ENCODE data around the gene NAA50.

Gene NAA50

DNA sequence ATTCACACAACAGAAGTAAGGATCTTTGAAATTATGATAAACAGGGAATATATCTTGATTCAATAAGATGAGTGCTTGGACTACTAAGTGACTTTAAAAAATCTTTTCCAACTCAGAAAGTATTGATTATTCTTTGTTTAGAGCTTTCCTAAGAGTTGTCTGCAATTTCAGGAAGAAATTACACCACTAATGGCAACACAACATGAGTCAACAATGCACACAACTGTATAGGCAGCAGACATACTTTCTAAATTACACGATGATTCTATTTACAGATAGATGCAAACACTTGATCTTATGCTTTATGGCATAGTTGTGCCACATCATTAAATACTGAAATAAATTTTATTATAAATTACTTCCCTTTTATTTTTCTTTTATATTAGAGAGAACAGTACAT lies 4.4 kb downstream of the NAA50 start:
- DNase-seq = no peak

DNA sequence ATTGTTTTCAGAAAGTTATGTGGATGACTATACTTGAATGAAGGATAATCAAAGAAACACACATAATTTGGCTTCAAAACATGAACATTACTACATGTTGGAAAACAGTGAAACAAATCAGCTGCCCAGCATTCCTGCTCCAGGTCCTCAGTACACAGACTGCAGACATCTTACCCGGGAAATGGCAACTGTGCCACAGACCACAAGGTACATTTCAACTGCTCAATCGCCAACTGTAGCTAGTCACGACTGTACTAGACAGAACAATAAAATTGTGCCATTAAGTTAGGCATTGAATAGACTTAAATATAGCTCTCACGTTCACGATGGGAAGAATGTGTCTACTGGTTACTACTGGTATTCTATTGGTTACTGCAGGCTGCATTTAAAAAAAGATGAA lies 5.0 kb downstream of the NAA50 start:
- no peak for DNase-seq

DNA sequence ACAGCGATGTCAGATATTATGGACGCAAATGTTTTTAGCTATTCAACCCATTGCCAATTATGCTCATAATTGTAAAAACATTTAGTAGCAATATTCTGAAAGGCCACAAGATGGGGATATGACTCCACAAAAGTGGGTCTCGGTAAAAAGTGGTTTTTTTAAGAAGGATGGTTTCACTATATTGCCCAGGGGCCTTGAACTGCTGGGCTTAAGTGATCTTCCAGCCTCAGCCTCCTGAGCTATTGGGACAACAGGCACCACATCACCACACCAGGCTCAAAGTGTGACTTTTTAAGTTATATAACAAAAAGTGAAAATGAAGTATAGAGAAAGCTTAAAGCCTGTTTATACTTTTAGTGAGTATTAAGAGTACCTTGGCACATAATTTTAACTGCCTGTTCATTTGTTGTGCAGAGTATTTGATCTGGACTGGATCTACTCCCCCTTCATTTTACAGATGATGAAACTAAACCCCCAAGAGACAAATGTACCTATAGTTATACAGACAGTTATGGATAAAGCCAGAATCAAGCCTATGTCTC lies 9.4 kb downstream of the NAA50 start:
- DNase-seq = no peak

DNA sequence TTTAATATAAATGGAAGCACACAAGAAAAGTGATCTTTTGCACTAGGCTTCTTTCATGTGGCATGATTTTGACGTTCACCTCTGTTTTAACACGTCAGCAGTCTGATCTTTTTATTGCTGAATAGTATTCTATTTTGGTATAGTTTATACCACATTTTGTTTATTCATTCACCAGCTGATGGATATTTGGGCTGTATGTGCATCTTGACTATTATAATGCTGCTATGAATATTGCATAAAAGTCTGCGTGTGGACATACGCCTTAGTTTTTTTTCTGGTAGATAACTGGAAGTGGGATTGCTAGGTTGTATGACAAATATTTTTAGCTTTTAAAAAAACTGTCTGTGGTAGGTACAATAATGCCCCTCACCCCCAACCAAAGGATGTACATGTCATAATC lies 14.4 kb downstream of the NAA50 start:
- DNase-seq = no peak

DNA sequence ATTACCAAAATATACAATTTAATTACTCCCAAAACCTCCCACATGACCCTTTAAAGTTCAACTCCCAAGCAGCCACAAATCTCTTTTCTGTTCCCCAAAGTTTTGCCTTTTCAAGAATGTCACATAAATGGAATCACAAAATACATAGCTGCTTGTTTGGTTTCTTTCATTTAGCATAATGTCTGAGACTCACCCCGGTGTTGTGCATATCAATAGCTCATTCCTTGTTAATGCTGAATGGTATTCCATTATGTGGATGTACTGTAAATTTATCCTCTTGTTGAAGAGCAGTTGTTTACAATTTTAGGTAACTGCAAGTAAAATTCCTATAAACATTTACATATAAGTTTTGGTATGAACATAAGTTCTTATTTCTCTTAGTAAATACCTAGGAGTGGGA lies 15.5 kb downstream of the NAA50 start:
- no peak for DNase-seq

DNA sequence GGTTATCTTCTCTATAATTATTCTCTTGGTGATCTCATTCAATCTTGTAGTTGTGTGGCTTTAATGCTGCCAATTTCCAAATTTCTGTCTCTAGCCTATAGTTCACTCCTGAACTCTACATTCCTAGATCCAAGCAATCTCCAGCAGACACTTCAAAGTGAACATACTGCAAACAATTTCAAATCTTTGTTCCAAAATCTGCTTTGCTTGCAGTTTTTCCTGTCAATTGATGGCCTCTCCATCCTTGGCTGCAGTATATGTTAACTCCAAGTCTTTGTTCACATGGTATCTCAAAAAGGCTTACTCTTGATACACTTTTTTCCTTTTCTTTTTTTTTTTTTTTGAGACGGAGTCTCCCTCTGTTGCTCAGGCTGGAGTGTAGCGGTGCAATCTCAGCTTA lies 17.4 kb downstream of the NAA50 start:
- no peak for DNase-seq

DNA sequence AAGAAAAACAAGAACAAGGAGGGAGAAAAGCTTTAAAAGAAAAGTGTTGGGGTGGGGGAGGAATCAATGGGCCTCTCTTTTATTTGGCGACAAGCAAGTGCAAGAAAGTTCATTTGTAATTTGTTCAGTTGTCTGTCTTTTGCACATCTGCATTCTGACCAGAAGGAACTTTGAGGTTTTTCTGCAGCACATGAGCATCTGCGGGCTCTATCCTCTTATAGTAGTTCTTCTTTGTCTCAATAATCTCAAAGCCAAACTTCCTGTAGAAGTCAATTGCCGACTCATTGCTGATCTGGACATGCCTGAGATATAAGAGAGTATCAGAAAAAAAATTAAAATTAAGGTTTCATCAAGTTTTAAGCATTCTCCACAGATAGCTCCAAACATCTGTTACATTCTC lies 24.4 kb downstream of the NAA50 start:
- DNase-seq = no peak

DNA sequence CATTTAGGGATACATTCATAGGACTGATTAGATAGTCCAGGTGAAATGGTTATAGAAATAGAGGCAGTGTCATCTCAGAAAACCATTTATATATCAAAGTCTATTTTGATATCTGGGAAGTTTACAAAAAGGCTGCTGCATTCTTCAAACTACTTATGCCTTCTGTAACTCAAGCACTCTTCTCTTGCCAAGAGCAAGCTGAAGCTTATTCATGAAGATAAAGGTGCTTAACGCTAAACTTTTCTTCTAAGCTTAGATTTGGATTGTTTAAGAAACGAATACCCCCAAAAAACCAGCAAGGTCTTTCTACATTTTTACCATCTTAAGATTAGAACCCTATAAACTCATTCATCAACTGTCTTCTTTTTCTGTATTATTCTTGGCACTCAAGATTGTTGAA lies 26.3 kb downstream of the NAA50 start:
- no peak for DNase-seq

DNA sequence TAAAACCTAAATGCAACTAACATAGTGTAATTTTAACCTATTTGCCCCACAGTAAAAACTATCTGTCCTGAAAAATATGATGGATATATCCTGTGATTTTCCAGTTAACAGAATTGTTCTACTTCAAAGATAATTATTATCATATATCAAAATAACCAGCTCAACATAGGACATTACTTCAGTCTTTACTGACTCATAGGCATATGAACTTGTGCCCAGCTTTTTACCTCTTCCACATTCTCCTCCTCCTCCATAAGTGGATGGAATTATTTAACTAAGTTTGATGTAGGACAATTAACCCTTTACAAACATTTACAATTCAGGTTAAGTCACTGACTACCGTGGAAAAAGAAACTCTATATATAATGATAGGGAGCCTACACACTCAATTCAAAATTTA lies 26.8 kb downstream of the NAA50 start:
- no peak for DNase-seq

DNA sequence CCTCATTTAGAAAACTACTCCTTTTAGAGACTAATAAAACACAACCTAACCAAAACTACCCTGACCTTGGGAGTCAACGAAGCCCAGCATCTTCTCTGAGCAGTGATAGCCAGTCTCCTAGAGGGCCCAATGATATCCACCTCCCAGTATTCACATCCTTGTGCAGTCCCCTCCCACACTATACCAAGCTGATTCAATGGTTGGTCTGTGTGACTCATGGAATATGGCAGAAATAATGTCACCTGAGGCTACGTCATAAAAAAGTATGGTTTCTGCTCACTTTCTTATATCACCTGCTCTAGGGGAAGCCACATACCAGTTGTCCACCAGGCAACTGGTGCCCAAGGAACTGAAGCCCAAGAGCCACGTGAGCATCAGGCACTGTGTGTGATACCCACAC lies 28.2 kb downstream of the NAA50 start:
- no peak for DNase-seq

DNA sequence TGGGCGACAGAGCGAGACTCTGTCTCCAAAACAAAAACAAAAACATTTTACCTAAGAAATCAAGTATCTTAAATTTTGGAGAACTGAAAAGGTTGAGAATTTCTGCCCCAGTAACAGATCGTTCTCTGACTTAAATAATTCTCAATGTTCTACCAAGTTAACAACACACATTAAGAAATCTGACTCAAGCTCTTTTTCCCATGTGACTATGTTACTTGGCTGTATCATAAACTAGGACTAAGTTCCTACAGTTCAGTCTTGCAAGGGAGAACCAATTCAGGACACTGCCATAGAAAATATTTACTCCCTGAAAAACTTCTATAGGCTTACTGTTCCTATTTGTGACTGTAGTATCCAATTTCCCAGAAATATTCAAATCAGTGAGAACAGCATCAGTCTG lies 28.7 kb downstream of the NAA50 start:
- no peak for DNase-seq

DNA sequence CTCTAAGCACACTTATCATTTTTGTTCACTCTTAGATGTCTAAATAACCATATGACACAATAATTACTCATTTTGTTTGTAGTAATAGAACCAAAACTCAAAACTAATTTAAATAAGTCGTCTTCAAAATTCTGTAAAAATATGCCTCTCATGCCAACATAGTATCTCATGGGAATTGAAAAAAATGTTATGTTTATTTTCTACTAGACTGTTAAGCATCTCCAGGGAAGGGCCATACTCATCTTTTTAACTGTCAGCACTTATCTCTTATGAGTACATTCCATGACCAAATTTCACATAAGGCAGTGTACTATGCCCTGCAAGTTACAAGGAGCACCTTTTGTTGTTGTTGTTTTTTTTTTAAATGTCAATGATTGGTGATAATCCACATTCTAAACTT lies 31.3 kb downstream of the NAA50 start:
- DNase-seq = no peak

DNA sequence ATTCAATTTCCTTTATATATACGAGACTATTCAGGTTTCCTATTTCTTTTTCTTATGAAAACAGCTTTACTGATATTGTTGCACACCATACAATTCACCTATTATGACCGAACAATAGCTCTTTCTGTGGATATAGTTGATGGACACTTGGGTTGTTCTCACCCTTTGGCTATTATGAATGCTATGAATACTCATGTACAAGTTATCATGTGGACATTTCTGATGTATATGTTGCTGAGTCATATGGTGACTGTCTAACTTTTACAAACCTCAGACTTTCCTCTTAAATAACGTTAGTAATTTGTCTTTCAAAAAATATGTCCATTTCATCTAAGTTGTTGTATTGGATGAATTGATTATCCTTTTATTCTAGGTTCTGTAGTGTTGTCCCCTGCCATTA lies 33.9 kb downstream of the NAA50 start:
- no peak for DNase-seq

DNA sequence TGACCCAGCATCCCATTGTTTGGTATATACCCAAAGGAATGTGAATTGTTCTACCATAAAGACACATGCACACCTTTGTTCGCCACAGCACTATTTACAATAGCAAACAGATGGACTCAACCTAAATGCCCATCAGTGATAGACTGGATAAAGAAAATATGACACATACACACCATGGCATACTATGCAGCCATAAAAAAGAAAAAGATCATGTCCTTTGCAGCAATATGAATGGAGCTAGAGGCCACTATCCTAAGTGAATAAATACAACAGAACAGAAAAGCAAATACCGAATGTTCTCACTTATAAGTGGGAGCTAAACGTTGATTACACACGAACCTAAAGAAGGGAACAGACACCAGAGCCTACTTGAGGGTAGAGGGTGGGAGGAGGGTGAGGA lies 38.2 kb downstream of the NAA50 start:
- DNase-seq = no peak

DNA sequence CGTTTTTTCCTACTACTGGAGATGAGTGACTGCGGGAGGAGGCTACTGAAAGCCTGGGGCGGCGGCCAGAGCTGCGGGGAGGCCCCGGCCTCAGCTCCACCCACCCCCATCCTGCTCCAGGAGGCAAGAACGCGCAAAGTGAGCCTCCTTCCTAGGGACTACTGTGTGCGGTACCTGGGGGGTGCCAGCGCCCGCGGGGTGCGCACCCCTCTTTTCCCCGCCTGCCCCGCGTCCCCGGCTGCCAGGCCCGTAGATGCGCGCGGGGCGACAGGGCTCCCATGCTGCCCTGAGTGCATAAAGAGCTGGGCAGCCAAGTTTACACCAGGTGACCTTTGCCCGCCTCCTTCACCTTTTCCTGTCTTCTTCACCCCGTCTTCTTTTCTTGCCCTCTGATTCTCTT lies 47.1 kb downstream of the NAA50 start:
- DNase-seq = no peak

DNA sequence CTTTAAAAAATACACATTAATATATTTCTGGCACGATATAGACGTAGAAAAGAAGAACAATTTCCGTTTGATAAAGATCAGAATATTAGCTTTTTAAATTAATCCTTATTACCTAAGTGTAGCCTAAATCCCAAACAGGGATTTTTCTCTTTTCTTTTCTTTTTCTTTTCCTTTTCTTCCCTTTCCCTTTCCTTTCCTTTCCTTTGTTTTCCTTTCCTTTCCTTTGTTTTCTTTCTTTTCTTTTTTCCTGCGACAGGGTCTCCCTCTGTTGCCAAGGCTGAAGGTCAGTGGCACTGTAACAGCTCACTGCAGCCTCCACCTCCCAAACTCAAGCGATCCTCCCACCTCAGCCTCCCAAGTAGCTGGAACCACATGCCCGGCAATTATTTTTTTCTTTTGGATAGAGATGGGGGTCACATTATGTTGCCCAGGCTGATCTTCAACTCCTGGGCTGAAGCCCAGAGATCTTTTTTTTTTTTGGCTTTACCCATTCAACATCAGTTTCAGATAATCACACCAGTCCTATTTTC lies 47.8 kb downstream of the NAA50 start:
- no peak for DNase-seq

DNA sequence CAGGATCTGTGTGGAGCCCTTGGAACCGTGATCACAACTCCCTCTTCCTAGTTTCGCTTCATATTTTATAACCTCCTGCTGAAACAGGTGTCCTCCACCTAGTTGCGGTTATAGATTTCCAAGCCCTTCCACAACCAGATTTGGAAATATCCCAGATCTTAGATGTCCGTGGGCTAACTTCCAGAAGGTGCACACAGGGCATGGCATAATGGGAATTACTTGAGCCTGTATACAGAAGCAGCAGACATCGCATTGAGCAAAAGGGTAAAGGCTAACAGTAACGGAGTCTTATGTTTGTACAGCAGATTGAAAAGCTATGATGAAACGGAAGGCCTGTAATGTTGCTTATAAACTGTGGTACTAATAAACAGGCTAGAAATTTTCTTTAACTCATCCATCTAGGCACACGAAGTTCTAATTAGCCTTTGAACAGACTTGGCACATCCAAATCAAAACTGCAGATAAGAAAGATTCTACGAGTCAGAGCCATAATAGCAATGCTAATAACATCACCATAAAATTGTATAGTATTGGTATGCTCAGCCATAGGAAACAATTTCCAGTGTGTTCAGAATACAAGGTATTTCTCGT lies 48.5 kb downstream of the NAA50 start:
- DNase-seq = no peak

DNA sequence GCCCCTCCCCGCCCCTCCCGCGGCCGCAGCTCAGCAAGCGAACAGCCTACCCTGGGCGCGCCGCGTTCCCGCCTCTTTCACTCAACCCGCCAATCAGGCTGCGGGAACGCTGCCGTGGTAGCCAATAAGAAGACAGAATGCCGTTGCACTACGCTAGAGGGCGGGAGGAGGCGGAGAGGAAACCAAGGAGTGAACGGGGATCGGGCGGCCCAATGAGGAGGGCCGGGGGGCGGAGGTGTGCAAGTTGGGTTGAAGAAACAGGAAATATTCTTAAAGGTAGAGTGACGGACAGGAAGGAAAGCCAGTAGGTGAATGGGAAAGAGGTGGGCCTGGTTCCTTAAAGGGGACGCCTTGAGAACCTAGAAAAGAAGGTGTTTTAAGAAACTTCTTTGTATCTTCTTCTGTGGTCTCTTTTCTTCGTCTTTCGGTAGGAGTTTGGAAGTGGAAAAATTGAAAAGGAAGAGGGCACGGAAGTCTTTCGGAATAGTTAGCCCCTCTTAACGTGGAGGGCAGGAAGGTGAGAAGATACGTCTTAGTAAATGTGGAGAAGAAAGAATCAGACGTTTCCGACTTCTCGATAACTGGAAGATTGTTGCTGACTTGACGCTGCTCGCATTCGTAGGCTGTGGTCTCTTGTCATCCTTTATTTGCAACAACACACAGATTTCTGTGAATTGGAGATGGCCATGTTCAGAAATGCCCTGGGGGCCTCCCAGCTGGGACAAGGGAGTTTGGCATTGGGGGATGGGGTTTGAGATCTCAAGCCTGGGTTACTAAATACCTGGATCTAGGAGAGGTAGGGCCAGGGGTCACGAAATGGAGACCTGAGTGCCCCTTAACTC lies 49.2 kb downstream of the NAA50 start:
- DNase-seq = peak; percentile 97

DNA sequence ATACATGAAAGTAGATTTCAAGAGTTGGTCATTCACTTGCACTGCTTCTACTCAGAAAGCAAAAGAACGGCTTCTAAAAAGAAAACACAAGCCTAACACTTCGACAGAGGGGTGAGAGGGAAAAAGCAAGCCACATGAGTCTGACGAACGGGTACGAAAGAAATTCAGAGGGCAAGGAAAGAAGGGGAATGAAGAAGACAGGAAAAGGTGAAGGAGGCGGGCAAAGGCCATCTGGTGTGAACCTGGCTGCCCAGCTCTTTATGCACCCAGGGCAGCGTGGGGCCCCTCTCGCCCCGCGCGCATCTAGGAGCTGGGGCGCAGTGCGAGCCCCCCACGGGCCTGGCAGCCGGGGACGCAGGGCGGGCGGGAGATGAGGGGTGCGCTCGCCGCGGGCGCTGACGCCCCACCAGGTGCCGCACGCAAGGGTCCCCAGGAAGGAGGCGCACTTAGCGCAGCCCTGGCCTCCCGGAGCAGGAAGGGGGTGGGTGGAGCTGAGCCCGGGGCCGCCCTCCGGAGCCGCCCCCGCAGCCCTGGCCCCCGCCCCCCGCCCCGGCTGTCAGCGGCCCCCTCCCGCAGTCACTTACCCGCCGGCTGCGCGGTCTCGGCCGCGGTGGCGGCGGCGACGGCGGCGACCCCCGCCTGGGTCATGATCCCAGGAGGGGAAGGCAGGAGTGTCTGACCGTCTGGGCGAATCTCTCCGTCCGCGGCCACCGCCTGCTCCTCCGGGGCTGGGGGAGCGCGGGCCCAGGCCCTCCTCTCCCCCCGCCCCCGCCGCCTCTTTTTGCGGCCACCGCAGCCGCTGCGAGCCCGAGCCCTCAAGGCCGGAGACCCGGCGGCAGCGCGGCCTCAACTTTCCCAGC lies 50.0 kb downstream of the NAA50 start, which contains the start of gene USF3:
Gene USF3, minus strand, starts transcription at position 857 of the 860 bp plus-strand sequence. CDS start 21,764 bp downstream, outside the sequence.
- peak; percentile 29 for DNase-seq

DNA sequence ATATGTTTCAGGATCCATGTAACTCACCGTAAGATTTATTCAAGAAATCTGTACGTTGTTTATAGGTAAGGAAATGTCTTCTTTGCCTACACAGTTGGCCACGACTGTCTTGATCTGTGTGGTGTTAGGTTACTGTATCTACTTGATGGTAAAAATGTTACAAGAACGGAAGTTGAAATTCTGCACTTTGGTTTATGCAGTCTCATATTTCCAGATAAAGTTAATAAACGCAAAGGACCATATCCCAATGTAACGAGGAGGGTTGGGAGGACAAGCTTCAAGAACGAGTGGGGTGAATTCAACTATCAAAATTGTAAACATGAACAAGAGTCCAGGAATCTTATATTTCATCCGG lies 50.6 kb downstream of the NAA50 start:
- DNase-seq = no peak

DNA sequence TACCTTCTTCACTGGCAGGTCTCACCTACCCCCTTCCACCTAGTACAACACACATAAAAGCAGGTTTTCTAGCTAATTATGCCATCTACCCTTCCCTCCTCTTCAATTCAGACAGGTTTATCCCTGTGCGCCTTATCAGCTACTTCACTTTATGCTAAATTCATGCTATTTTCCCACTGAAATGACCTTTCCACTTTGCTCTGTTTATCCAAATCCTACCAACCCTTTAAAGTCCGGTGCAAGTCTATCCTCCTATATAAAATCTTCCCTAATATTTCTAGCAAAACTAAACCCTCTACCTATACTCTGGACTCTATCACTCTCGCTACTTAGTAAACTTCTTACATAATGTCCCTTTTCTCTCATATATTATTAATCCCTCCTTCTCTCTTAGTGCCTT lies 55.6 kb downstream of the NAA50 start:
- no peak for DNase-seq

DNA sequence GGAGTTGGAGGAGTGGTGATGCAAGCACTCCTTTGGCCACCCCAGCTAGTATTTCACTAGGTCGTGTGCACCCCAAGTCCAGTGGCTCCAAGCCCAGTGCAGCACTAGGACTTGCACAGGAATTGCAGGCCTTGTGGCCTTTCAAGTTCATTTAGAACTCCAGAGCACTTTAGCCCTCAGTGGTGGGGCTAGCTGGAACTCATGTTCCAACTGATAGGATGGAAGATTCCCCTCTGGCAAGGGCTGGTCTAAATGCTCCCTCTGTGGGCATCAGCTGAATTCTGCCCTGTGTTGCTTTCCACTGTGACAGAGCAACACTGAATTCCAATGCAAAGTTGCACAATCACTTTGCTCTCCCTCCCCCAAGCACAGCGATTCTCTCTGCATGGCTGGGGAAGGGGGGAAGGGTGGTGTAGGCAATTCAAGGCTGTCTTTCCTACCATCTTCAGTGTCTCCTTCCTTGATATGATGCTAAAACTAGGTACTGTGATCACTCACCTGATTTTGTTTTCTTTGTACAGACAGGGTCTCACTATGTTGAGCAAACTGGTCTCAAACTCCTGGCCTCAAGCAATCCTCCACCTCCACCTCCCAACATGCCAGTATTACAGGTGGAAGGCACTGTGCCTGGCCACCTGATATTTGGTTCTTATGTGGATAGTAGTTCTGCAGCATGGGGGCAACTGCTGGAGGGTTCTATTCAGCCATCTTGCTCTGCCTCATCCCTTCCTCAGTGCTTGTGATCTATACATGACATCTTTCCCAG lies 59.9 kb downstream of the NAA50 start:
- no peak for DNase-seq

DNA sequence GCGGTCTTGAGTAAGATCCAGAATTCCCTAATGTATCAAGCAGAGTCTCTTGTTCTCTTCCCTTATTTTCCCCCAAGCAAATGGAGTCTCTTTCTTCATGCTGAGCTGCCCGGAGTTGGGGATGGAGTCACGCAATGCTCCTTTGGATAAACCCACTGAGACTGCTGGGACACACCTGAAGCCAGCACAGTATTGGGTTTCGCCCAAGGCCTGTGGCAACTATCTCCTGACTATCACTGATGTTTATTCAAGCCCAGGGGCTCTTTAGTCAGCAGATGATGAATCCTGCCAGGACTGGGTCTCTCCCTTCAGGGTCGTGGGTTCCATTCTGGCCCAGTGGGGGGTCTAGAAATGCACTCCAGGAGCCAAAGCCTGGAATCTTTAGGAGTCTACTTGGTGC lies 60.9 kb downstream of the NAA50 start:
- DNase-seq = no peak

All from T1000 (cell line).